ENCODE measurements around the gene QRSL1.
"Not testable (repeated sequence)": the region's sequence is repeated elsewhere in the genome, so short reads cannot be mapped to it uniquely, and the experiment has no call there.

The QRSL1 gene

DNA sequence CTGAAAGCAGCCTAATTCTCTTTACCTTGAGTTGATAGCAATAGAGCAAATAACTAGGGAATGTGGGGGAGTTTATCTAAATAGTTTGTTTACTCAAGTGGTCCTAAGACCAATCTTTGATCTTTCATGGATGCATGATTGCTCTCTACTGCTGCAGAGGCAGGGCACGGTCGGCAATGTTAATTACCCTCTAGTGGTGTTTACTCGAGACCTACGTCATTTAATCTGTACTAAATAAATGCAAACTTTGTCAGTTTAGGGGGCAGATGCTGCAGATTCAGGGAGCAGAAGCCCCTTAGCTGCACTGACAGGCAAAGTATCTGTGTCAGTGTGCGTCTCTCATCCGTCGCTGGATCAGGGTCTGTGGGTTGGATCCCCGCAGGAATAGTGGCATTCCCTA, 7.0 kb upstream of the QRSL1 start:
- DNase-seq (ENCODE audit: low read depth in 2 of 3, low spot score in 2 of 3) = no peak

DNA sequence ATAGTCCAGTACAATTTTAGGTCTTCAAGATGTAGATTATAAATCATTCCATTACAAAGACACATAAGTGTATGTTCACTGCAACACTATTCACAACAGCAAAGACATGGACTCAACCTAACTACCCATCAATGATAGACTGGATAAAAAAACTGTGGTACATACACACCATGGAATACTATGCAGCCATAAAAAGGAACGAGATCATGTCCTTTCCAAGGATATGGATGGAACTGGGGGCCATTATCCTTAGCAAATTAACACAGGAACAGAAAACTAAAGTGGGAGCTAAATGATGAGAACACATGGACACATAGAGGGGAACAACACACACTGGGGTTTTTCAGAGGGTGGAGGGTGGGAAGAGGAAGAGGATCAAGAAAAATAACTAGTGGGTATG, 6.3 kb upstream of the QRSL1 start:
- no peak for DNase-seq (ENCODE audit: low read depth in 2 of 3, low spot score in 2 of 3)

DNA sequence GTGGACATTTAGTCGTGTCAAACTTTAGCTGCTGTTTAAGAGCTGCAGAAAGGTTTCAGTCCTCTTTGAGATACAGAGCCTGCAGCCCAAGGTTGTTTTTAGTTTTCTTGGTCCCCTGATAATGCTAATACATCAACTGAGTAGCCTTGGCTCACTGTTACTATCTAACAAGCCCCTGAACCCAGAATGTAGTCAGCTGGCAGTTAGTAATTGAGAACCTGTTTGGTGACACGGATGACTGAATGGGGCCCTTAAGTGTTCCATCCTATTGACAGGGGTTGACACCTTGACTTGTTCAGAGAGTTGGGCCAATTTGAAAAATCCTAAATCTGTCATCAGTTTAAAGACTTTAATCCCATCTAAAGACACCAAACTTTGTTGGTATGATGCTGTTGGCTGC, 2.9 kb upstream of the QRSL1 start:
- no peak for DNase-seq (ENCODE audit: low read depth in 2 of 3, low spot score in 2 of 3)

DNA sequence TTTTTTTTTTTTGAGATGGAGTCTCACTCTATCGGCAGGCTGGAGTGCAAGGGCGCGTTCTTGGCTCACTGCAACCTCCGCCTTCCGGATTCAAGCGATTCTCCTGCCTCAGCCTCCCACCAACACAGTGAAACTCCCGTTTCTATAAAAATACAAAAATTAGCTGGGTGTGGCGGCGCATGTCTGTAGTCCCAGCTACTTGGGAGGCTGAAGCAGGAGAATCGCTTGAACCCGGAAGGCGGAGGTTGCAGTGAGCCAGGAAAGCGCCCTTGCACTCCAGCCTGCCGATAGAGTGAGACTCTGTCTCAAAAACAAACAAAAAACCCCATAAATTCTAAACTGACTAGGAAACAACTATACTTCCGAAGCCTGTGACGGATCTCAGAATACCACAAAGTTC, 1.6 kb upstream of the QRSL1 start:
- DNase-seq (ENCODE audit: low read depth in 2 of 3, low spot score in 2 of 3) = not testable (repeated sequence)

DNA sequence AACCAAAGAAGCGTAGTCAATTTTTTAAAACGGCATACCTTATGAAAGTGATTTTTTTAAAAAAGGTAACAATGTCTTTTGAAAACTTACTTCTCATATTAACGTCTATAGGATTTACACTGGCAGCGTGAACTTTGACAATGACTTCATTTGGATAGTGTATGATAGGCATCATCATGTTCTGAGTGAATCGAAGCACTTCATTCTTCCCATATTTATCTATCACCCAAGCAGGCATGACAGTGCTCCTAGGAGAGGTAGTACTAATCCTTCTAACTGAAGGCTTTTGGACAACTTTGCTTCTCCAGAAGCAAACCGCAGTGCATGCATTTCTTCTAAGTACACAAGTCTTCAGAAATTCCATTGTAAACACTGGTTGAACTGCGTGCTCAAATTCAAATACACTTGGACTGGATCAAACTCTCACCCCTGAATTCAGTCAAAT, 698 bp upstream of the QRSL1 start:
- no peak for DNase-seq (ENCODE audit: low read depth in 2 of 3, low spot score in 2 of 3)

DNA sequence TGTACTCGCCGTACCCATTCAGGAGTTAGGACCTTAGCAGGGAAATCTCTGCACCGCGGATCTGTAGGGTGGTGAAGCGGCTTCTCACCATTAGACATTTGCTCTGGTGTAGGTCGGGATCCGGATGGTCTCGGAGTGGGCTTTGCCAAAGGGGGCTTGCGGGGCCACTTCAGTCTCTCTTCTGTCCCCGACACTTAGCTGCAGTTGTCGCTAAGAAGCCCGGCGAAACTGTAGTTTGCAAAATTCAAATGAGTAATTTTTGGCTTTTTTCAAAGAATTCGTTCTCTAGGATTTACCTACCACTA, 433 bp downstream of the QRSL1 start:
- no peak for DNase-seq (ENCODE audit: low read depth in 2 of 3, low spot score in 2 of 3)

DNA sequence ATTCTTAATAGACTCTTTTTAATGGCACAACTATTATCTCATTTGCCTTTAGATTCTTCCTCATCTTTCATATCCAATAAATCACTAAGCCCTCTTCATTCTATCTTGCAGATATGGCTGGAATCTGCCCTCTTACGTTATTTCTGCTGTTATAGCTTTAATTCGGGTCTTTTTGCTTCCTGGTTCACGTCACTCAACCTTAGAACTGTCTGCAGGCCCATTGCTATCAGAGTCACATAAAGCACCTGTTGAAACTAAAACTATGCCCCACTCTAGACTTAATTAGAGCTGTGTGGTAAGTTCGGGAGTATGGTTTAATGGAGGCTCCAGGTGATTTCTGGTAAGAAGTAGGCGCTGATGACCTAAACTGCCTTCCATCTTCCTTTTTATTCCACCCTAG, 988 bp downstream of the QRSL1 start:
- no peak for DNase-seq (ENCODE audit: low read depth in 2 of 3, low spot score in 2 of 3)

DNA sequence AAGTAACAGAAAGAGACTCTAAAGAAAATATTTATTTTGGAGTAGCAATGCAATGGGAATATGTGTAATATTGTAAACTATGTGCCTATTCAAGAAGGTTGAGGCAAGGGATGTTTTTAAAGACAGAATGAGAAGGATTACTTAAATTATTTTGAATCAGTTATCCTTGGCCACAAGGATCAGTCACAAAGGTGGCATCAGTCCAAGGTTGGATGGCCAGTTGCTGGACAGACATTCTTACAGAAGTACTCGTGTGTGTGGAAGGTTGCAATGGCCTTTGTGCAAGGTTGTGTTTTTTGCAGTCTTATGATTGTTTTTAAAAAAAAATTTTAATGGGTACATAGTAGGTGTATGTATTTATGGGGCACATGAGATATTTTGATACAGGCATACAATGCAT, 2.0 kb downstream of the QRSL1 start:
- no peak for DNase-seq (ENCODE audit: low read depth in 2 of 3, low spot score in 2 of 3)

DNA sequence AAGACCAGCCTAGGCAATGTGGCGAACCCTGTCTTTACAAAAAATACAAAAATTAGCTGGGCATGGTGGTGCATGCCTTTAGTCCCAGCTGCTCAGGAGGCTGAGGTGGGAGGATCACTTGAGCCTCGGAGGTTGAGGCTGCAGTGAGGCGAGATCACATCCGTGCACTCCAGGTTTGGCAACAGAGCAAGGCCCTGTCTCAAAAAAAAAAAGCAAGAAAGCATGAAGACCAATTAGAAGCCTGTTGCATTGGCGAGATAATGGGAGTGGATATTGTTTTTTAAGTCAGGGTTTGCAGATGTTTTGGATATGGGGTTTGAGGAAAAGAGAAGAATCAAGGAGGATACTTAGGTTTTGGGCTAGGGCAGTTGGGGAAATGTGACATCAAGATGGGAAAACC, 5.2 kb downstream of the QRSL1 start:
- DNase-seq (ENCODE audit: low read depth in 2 of 3, low spot score in 2 of 3) = no peak

DNA sequence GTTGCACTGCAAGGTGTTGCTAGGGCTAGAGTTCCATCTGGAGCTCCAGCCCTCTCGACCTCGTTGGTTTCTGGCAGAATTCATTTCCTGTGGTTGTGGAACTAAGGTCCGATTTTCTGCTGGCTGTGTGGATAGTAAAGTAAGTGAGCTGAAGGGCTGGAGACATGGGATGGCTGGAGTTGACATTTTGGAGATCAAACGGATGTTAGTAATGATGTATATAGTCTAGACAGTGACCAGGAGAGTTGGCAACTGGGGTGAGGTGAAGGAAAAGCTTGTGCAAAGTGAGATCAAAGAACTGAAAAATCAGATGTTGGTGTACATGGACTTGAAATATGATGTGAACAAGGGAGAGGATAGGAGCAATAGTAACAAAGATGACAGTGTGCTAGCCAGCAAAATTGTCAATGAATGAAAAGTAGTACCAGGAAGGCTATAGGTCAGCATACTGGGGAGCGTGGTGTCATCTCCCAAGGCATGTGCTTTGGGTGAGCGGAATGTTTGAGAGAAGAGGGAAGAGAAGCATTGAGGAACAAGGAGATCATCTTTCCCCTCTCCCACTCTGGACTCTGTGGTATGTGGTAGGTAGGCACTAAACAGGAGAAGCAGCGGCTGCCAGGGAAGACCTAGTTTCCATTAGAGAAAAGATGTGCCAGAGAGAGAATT, 7.8 kb downstream of the QRSL1 start:
- DNase-seq (ENCODE audit: low read depth in 2 of 3, low spot score in 2 of 3) = no peak

GRCh38 chr6:106637717-106638341, 8.5 kb downstream of the QRSL1 start:
- DNase-seq (ENCODE audit: low read depth in 2 of 3, low spot score in 2 of 3) = no peak

DNA sequence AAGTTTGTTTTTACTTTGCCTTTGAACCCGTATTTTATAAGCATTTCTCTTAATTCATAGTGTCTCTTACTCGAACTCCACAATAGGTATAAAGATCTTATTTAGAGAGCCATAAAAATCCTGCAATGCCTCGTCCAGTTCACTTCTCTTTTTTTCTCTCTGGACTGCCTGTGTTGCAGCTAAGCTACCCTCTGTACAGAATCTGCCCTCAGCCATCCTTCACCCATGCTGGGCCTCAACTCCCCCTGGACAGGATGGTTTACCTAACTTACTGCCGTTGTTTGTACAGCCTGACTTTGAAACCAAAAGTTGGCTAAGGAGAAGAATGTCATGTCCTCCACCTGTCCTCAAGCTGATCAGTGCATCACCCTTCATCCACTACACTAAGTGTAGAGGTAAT, 10.4 kb downstream of the QRSL1 start:
- DNase-seq (ENCODE audit: low read depth in 2 of 3, low spot score in 2 of 3) = no peak

DNA sequence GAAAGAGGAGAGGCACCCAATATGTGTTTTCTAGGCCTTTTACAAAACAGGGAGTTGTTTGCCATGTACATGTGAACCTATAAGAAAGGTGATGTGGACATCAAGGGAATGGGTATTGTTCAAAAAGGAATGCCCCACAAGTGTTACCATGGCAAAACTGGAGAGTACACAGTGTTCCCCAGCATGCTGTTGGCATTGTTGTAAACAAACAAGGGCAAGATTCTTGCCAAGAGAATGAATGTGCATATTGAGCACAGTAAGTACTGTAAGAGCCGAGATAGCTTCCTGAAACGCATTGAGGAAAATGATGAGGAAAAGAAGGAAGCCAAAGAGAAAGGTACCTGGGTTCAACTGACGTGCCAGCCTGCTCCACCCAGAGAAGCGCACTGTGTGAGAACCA, 13.1 kb downstream of the QRSL1 start:
- no peak for DNase-seq (ENCODE audit: low read depth in 2 of 3, low spot score in 2 of 3)

GRCh38 chr6:106643061-106643460, 13.7 kb downstream of the QRSL1 start:
- DNase-seq (ENCODE audit: low read depth in 2 of 3, low spot score in 2 of 3) = no peak

DNA sequence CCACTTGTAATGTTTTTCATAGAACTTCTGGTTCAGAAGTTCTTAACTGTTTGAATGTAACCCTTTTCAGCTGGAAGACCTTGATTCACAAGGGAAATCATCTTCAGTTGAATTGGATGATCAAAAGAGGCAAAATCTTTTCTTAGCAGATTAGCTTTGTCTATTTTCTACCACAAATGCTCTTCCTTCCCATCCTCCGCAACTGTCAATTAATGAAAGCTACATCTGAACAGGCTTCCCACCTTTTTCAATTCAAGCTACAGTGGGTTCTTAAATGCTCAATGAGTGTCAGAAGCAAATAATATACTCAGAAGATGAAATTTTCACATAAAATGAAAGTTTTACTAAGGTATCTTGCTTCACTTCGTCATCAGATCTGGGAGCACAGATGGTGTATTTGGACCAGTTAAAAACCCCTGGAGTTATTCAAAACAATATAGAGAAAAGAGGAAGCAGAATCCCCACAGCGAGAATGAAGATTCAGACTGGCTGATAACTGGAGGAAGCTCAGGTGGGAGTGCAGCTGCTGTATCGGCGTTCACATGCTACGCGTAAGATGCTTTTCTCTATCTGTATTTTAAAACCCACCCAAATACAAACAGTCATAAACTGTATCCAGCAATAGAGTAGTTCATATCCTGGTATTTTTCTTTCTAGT, 19.4 kb downstream of the QRSL1 start:
- DNase-seq (ENCODE audit: low read depth in 2 of 3, low spot score in 2 of 3) = no peak

DNA sequence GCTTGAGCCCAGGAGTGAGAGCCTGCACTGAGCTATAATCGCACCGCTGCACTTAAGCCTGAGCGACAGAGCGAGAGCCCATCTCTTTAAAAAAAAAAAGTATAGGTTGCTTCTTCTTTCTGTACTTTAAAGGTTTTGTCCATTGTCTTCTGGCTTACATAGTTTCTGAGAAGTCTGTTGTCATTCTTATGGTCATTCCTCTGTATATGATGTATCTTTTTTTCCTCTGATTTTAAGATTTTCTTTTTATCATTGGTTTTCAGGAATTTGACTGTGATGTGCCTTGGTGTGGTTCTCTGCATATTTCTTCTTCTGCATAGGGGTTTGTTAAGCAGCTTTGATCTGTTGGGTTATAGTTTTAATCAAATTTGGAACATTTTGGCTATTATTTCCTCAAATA, 29.1 kb downstream of the QRSL1 start:
- no peak for DNase-seq (ENCODE audit: low read depth in 2 of 3, low spot score in 2 of 3)

- DNase-seq (ENCODE audit: low read depth in 2 of 3, low spot score in 2 of 3) = no peak
These were observed 30.5 kb downstream of the QRSL1 start for GRCh38 chr6:106659859-106660258.

DNA sequence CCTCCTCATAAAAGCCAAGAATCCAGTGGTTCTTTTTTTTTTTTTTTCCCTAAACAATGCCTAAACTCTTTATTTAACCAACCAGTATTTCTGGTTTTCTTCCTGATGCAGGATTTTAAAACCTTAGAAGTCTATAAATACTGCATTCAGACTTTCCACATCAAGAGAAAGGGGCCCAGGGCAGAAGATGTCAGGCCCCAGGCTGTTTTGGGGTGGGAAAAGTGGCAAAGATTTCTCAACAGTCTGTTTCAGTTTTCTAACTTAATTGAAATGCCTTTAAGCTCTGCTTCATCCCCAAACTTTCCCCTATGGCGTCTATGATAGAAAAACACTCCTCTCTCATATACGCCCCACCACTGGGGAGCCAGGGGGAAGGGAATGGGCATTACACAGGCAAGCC, 33.1 kb downstream of the QRSL1 start:
- no peak for DNase-seq (ENCODE audit: low read depth in 2 of 3, low spot score in 2 of 3)

- no peak for DNase-seq (ENCODE audit: low read depth in 2 of 3, low spot score in 2 of 3)
These were observed 37.1 kb downstream of the QRSL1 start for GRCh38 chr6:106666282-106667021.

GRCh38 chr6:106667022-106667402, 37.6 kb downstream of the QRSL1 start:
- DNase-seq (ENCODE audit: low read depth in 2 of 3, low spot score in 2 of 3) = no peak

- no peak for DNase-seq (ENCODE audit: low read depth in 2 of 3, low spot score in 2 of 3)
These were observed 40.9 kb downstream of the QRSL1 start for GRCh38 chr6:106670236-106670635.

DNA sequence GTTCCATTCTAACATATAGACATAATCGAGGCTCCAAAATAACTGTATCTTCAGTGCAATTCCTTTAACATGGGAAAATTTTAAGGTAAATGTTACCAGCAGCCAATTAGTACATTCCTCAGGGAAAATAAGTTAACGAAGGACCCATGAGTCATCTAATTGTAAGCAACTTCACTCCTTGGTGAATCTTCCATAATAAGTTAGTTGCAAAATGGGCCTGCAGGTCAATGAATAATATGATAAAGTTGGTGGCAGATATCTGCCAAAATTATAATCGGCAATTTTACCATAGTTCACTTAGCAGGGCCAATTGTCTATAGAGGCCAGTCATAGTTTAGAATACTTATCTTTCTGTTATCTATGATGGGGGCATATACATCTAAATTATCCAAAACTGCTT, 42.3 kb downstream of the QRSL1 start:
- no peak for DNase-seq (ENCODE audit: low read depth in 2 of 3, low spot score in 2 of 3)
